Testis (tissue), 5 donors: Measurements from ENCODE around the gene BASP1. TPM values are rescaled to one million over a fixed set of nuclear protein-coding genes. Genes with fewer than 3 reads are reported as not detected.

Experiments used
- DNase-seq: peaks from one replicate; pipeline ENCODE4 v3.0.0-alpha.2; 2019
- H3K27ac ChIP-seq, 2 donors: fragments of 200-600 bp; sonication (generic); one replicate each; pipeline ENCODE4 v1.5.1; 2019
- H3K27me3 ChIP-seq: fragments of 200-600 bp; sonication (generic); one replicate; pipeline ENCODE4 v1.5.1; 2019
- H3K36me3 ChIP-seq: fragments of 200-600 bp; sonication (generic); one replicate; pipeline ENCODE4 v1.5.1; 2017; ENCODE audit warnings: low read depth; ENCODE audit errors: missing control alignments
- H3K4me1 ChIP-seq: fragments of 200-600 bp; sonication (generic); one replicate; pipeline ENCODE4 v1.5.1; 2019
- H3K4me3 ChIP-seq, 2 donors: fragments of 200-600 bp; sonication (generic); one replicate each; pipeline ENCODE4 v1.5.1; 2017 to 2019
- H3K9me3 ChIP-seq: fragments of 200-600 bp; sonication (generic); one replicate; pipeline ENCODE4 v1.5.1; 2017
- CTCF ChIP-seq, 3 experiments: fragments of 450-650 bp in 2 of 3; fragments of 200-600 bp in 1 of 3; sonication (generic) in 1 of 3; IDR thresholded peaks; one replicate each; pipeline ENCODE4 v1.5.1; 2016 to 2019; ENCODE audit warnings: antibody characterized with exemption in 3 of 3, mild to moderate bottlenecking in 2 of 3, moderate library complexity in 1 of 3
- POLR2A ChIP-seq: fragments of 450-650 bp; IDR thresholded peaks from one replicate; pipeline ENCODE4 v1.6.1; 2017; ENCODE audit warnings: antibody characterized with exemption, mild to moderate bottlenecking, moderate library complexity
- WGBS, 2 donors: methylation state at CpG; one replicate each; pipeline ENCODE4 v1.1.5; 2018; 5-methylcytosine and 5-hydroxymethylcytosine counted together
- intact Hi-C: fragments of 100-400 bp; cut with DNase I; formaldehyde crosslinking; loops from one replicate; pipeline ENCODE4 v1.15.1; 2023; ENCODE audit warnings: low total_unique reads
- long read RNA-seq, 2 donors: transcript quantifications; one replicate each; lab custom pipeline, GENCODE V29; 2026
- polyA plus RNA-seq: library from polyadenylated mRNA; stranded (reverse); fragments of 350-450 nt; fragmentation: Illumina TruSeq; extraction: RNeasy Lipid Tissue Mini Kit (QIAGEN cat#74804); gene quantifications from one replicate; pipeline ENCODE4 v1.2.3, GENCODE V29; 2014; ENCODE audit warnings: low read depth, low replicate concordance; ENCODE audit not compliant: insufficient read depth
- total RNA-seq, 2 donors: library from RNA; depleted of rRNA; stranded (reverse); fragments of >200 nt; gene quantifications; one replicate each; pipeline ENCODE4 v1.2.3, GENCODE V29; 2016

BASP1 gene
- total RNA-seq (1 to 10 TPM; 2.1 to 2.6 TPM), polyA plus RNA-seq (5.6 TPM)
- long read RNA-seq, donor 1, transcript BASP1-201 (2 exons, 1,878 nt), result major isoform, 14 of 14 reads
- long read RNA-seq, donor 1, partial matches to known transcripts, result 0 of 14 reads
- long read RNA-seq, donor 1, other reads (novel, unspliced or antisense), result 0 of 14 reads
- long read RNA-seq, donor 2, transcript BASP1-201 (2 exons, 1,878 nt), result major isoform, 17 of 17 reads
- long read RNA-seq, donor 2, partial matches to known transcripts, result 0 of 17 reads
- long read RNA-seq, donor 2, other reads (novel, unspliced or antisense), result 0 of 17 reads

GRCh38 chr5:17217493-17218352 lies at the start of gene BASP1:
Gene BASP1 (plus strand): TSS chr5:17217631. CDS start chr5:17275217, 57,586 bp downstream.
- Histone ChIP-seq H3K36me3 (no peaks in the 10 kb centered on the region), H3K27me3 (no peaks in the 10 kb centered on the region), H3K9me3 (no peaks in the 10 kb centered on the region), H3K27ac (no peak within 1 kb of the TSS), H3K4me3 (peak within 1 kb of the TSS; percentile 39), H3K4me1 (peaks cover 5% of the 10 kb centered on the region)
- DNase-seq, result peak; percentile 35
- TF ChIP-seq POLR2A, result no peak
- no peak for TF ChIP-seq CTCF (IDR thresholded peaks at IDR 0.05)
- intact Hi-C loops, result loop anchor here (10.0 kb wide), 1 partner anchor 1097 kb away; no protein-coding TSS in a partner anchor
- WGBS, 2 donors, result 1 to 3% methylated on average over 37 to 52 of the region's 89 CpGs

GRCh38 chr5:17169507-17169906 lies 47.9 kb upstream of the BASP1 start:
- intact Hi-C loops, result no loop called here
- DNase-seq, result no peak
- Histone ChIP-seq H3K27me3 (no peaks in the 10 kb centered on the region), H3K36me3 (no peaks in the 10 kb centered on the region), H3K4me1 (no peaks in the 10 kb centered on the region), H3K27ac (no peak overlapping the region), H3K9me3 (no peaks in the 10 kb centered on the region), H3K4me3 (no peak overlapping the region)
- TF ChIP-seq POLR2A (no peak), CTCF (IDR thresholded peaks at IDR 0.05) (no peak)
- WGBS, 2 donors, result 26 to 30% methylated on average over 2 of the region's 2 CpGs

GRCh38 chr5:17172791-17173190 lies 44.6 kb upstream of the BASP1 start:
- TF ChIP-seq POLR2A, result no peak
- TF ChIP-seq CTCF (IDR thresholded peaks at IDR 0.05), result no peak
- no peak for DNase-seq
- intact Hi-C loops, result no loop called here
- Histone ChIP-seq H3K27me3 (no peaks in the 10 kb centered on the region), H3K27ac (no peak overlapping the region), H3K36me3 (no peaks in the 10 kb centered on the region), H3K4me1 (no peaks in the 10 kb centered on the region), H3K4me3 (no peak overlapping the region), H3K9me3 (no peaks in the 10 kb centered on the region)
- 81 to 84% methylated on average over 3 of the region's 3 CpGs for WGBS, 2 donors

- TF ChIP-seq CTCF (IDR thresholded peaks at IDR 0.05) (no peak), POLR2A (no peak)
- Histone ChIP-seq H3K4me1 (no peaks in the 10 kb centered on the region), H3K27me3 (no peaks in the 10 kb centered on the region), H3K27ac (no peak overlapping the region), H3K36me3 (no peaks in the 10 kb centered on the region), H3K9me3 (no peaks in the 10 kb centered on the region), H3K4me3 (no peak overlapping the region)
- WGBS, 2 donors, result 71 to 86% methylated on average over 5 of the region's 5 CpGs
- intact Hi-C loops, result no loop called here
- DNase-seq, result no peak
Measured at GRCh38 chr5:17174965-17175364, 42.5 kb upstream of the BASP1 start.
